ENCODE data around the gene SLC43A1. TPM values are rescaled to one million over a fixed set of nuclear protein-coding genes. Genes with fewer than 3 reads are reported as not detected.

SLC43A1 gene
- total RNA-seq, 2 donors from 2014 or later: 8.4 to 9.1 TPM

DNA sequence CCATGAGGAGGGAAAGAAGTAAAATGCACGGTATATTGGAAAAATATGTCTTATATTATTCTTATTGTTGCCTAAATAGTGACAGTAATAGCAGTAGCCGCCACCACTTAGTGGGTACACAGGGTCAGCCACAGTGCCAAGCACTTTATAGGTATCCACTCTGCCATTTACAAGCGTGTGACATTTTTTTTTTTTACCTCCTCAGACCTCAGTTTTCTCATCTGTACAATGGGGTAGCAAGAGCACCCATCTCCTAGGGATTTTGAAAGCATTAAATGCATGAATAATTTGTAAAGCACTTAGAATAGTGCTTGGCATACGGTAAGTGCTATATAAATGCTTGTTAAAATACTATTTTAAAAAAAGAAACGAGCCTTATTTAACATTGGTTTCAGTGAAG, 46.2 kb downstream of the SLC43A1 start:
- Mint-ChIP-seq H3K9me3 (no peaks in the 10 kb centered on the region), H3K4me3 (no peak overlapping the region), H3K27me3 (ENCODE audit: insufficient read depth) (peaks cover 81% of the 10 kb centered on the region), H3K4me1 (peaks cover 8% of the 10 kb centered on the region), H3K27ac (no peak overlapping the region), H3K36me3 (ENCODE audit: low read depth) (no peaks in the 10 kb centered on the region)
- Histone ChIP-seq H3K9ac (ENCODE audit: extremely low read depth, low read length, poor library complexity, severe bottlenecking) (no peak overlapping the region), H3K27me3 (ENCODE audit: control insufficient read depth, insufficient read depth, low read length, poor library complexity, severe bottlenecking) (peaks cover 85% of the 10 kb centered on the region), H3K9me3 (ENCODE audit: control insufficient read depth, low read length) (no peaks in the 10 kb centered on the region), H3K27ac (ENCODE audit: low read depth, low read length) (no peak overlapping the region), H3K4me3 (ENCODE audit: low read length) (no peak overlapping the region), H3K4me1 (ENCODE audit: control insufficient read depth, insufficient read depth, low read length) (peaks cover 3% of the 10 kb centered on the region), H3K36me3 (ENCODE audit: control insufficient read depth, insufficient read depth, low read length) (no peaks in the 10 kb centered on the region)
- WGBS, 2 experiments (ENCODE audit: insufficient coverage in 1 of 2, insufficient read length in 1 of 2): 89 to 100% methylated on average over 2 to 5 of the region's 5 CpGs
- TF ChIP-seq, protein P1, sequence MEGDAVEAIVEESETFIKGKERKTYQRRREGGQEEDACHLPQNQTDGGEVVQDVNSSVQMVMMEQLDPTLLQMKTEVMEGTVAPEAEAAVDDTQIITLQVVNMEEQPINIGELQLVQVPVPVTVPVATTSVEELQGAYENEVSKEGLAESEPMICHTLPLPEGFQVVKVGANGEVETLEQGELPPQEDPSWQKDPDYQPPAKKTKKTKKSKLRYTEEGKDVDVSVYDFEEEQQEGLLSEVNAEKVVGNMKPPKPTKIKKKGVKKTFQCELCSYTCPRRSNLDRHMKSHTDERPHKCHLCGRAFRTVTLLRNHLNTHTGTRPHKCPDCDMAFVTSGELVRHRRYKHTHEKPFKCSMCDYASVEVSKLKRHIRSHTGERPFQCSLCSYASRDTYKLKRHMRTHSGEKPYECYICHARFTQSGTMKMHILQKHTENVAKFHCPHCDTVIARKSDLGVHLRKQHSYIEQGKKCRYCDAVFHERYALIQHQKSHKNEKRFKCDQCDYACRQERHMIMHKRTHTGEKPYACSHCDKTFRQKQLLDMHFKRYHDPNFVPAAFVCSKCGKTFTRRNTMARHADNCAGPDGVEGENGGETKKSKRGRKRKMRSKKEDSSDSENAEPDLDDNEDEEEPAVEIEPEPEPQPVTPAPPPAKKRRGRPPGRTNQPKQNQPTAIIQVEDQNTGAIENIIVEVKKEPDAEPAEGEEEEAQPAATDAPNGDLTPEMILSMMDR (conservative IDR thresholded peaks at IDR 0.05): no peak
- no peak for DNase-seq

DNA sequence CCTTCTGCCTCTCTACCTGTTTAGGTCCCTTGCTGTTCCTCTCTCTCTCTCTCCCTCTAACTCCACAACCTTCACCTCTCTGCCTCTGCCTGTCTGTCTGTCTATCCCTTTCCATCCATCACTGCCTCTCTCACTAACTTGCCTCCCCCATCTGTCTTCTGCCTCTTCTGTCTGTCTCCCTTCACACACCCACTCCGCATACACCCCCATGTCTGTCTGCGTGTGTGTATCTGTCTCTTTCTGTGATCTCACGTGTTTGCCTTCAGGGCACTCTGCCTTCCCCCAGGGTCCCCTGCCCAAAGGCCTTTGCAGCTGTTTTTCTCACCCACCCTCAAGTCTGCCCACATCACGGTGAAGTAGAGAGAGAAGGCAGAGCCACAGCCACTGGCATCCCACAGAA, 47.2 kb downstream of the SLC43A1 start:
- H3K9me3 ChIP-seq (ENCODE audit: control insufficient read depth, low read length): no peaks in the 10 kb centered on the region
- Mint-ChIP-seq H3K4me3 (no peak overlapping the region), H3K27ac (no peak overlapping the region), H3K36me3 (ENCODE audit: low read depth) (no peaks in the 10 kb centered on the region), H3K4me1 (peaks cover 11% of the 10 kb centered on the region), H3K27me3 (ENCODE audit: insufficient read depth) (peaks cover 81% of the 10 kb centered on the region), H3K9me3 (no peaks in the 10 kb centered on the region)
- TF ChIP-seq, protein P1 (conservative IDR thresholded peaks at IDR 0.05): no peak
- H3K9ac ChIP-seq (ENCODE audit: extremely low read depth, low read length, poor library complexity, severe bottlenecking): no peak overlapping the region
- WGBS, 2 experiments (ENCODE audit: insufficient coverage in 1 of 2, insufficient read length in 1 of 2): 71 to 88% methylated on average over 4 of the region's 4 CpGs
- H3K27ac ChIP-seq (ENCODE audit: low read depth, low read length): no peak overlapping the region
- H3K4me1 ChIP-seq (ENCODE audit: control insufficient read depth, insufficient read depth, low read length): peaks cover 3% of the 10 kb centered on the region
- peaks cover 85% of the 10 kb centered on the region for H3K27me3 ChIP-seq (ENCODE audit: control insufficient read depth, insufficient read depth, low read length, poor library complexity, severe bottlenecking)
- no peaks in the 10 kb centered on the region for H3K36me3 ChIP-seq (ENCODE audit: control insufficient read depth, insufficient read depth, low read length)
- no peak overlapping the region for H3K4me3 ChIP-seq (ENCODE audit: low read length)
- DNase-seq: no peak

DNA sequence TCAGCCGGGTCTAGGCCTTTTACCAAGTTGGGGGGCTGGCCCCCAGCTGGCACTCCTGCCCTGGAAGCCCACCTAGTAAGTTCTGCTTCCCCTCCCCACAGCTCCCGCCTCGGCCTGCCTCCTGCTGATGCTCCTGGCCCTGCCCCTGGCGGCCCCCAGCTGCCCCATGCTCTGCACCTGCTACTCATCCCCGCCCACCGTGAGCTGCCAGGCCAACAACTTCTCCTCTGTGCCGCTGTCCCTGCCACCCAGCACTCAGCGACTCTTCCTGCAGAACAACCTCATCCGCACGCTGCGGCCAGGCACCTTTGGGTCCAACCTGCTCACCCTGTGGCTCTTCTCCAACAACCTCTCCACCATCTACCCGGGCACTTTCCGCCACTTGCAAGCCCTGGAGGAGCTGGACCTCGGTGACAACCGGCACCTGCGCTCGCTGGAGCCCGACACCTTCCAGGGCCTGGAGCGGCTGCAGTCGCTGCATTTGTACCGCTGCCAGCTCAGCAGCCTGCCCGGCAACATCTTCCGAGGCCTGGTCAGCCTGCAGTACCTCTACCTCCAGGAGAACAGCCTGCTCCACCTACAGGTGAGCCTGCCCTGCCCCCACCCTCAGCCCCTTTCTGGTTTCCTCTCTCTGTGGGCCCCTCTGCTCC, 47.9 kb downstream of the SLC43A1 start:
- no peaks in the 10 kb centered on the region for H3K36me3 Mint-ChIP-seq (ENCODE audit: low read depth)
- peak; percentile 61 for DNase-seq
- H3K9me3 Mint-ChIP-seq: no peaks in the 10 kb centered on the region
- H3K36me3 ChIP-seq (ENCODE audit: control insufficient read depth, insufficient read depth, low read length): no peaks in the 10 kb centered on the region
- H3K27me3 Mint-ChIP-seq (ENCODE audit: insufficient read depth): peaks cover 81% of the 10 kb centered on the region
- 77 to 83% methylated on average over 18 to 23 of the region's 23 CpGs for WGBS, 2 experiments (ENCODE audit: insufficient coverage in 1 of 2, insufficient read length in 1 of 2)
- H3K4me3 ChIP-seq (ENCODE audit: low read length): no peak overlapping the region
- peaks cover 3% of the 10 kb centered on the region for H3K4me1 ChIP-seq (ENCODE audit: control insufficient read depth, insufficient read depth, low read length)
- no peak overlapping the region for H3K9ac ChIP-seq (ENCODE audit: extremely low read depth, low read length, poor library complexity, severe bottlenecking)
- H3K27me3 ChIP-seq (ENCODE audit: control insufficient read depth, insufficient read depth, low read length, poor library complexity, severe bottlenecking): peaks cover 85% of the 10 kb centered on the region
- no peak overlapping the region for H3K27ac ChIP-seq (ENCODE audit: low read depth, low read length)
- H3K9me3 ChIP-seq (ENCODE audit: control insufficient read depth, low read length): no peaks in the 10 kb centered on the region
- H3K4me3 Mint-ChIP-seq: no peak overlapping the region
- peaks cover 11% of the 10 kb centered on the region for H3K4me1 Mint-ChIP-seq
- H3K27ac Mint-ChIP-seq: no peak overlapping the region
- TF ChIP-seq, protein P1 (conservative IDR thresholded peaks at IDR 0.05): no peak

Measured in endodermal cell (in vitro differentiated cells).